ENCODE results near the gene TAF5.

Gene TAF5

GRCh38 chr10:103433858-103434257 is 66.1 kb downstream of the TAF5 start:
- Histone ChIP-seq H3K9me3 (ENCODE audit: control extremely low read depth in 1 of 5, control insufficient read depth in 4 of 5, insufficient read depth in 2 of 5, low read depth in 1 of 5, low read length in 4 of 5) (no peaks in the 10 kb centered on the region), H3K27me3 (replicated peaks in 2 of 5; ENCODE audit: control insufficient read depth in 4 of 5, insufficient read depth in 5 of 5, low read length in 4 of 5) (no peaks in the 10 kb centered on the region), H3K4me3 (ENCODE audit: control insufficient read depth in 1 of 7, extremely low read depth in 1 of 7, insufficient read depth in 4 of 7, low read depth in 2 of 7, low read length in 6 of 7) (no peak overlapping the region), H3K36me3 (ENCODE audit: control insufficient read depth in 4 of 4, insufficient read depth in 4 of 4, low read length in 3 of 4) (peaks cover 11 to 83% (median 59%) of the 10 kb centered on the region in 4 experiments), H3K4me1 (ENCODE audit: control extremely low read depth in 1 of 4, control insufficient read depth in 4 of 4, insufficient read depth in 4 of 4, low read length in 3 of 4) (peaks cover 0 to 9% (median 2%) of the 10 kb centered on the region in 4 experiments), H3K27ac (ENCODE audit: insufficient read depth in 1 of 2, low read depth in 1 of 2, low read length in 2 of 2, poor library complexity in 1 of 2, severe bottlenecking in 2 of 2) (no peak overlapping the region)
- DNase-seq, result no peak
- ChIA-PET CTCF (interaction anchor here (0.9 to 3.0 kb wide), 3 partner anchors 35 to 52 kb away, joined by 3 to 10 read pairs (median 3); no protein-coding TSS in a partner anchor), POLR2A (no interaction called here)
- WGBS (ENCODE audit: insufficient coverage), result no CpG with 5 or more reads among the region's 2 CpGs

Data from common myeloid progenitor, CD34-positive (primary cell).